Hematopoietic multipotent progenitor cell treated with erythropoietin and hydrocortisone succinate and interleukin-3 and kit ligand, for 8 days (in vitro differentiated cells): ENCODE data around the gene TYMP.

ENCODE experiments used
- DNase-seq: peaks from one replicate; pipeline ENCODE4 v3.0.0-alpha.2; 2015

TYMP gene, protein sequence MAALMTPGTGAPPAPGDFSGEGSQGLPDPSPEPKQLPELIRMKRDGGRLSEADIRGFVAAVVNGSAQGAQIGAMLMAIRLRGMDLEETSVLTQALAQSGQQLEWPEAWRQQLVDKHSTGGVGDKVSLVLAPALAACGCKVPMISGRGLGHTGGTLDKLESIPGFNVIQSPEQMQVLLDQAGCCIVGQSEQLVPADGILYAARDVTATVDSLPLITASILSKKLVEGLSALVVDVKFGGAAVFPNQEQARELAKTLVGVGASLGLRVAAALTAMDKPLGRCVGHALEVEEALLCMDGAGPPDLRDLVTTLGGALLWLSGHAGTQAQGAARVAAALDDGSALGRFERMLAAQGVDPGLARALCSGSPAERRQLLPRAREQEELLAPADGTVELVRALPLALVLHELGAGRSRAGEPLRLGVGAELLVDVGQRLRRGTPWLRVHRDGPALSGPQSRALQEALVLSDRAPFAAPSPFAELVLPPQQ

GRCh38 chr22:50529897-50530579 is at the start of gene TYMP:
TYMP (minus strand) TSS chr22:50530012; CDS start chr22:50529709, 303 bp downstream.
- DNase-seq: peak; percentile 81

DNA sequence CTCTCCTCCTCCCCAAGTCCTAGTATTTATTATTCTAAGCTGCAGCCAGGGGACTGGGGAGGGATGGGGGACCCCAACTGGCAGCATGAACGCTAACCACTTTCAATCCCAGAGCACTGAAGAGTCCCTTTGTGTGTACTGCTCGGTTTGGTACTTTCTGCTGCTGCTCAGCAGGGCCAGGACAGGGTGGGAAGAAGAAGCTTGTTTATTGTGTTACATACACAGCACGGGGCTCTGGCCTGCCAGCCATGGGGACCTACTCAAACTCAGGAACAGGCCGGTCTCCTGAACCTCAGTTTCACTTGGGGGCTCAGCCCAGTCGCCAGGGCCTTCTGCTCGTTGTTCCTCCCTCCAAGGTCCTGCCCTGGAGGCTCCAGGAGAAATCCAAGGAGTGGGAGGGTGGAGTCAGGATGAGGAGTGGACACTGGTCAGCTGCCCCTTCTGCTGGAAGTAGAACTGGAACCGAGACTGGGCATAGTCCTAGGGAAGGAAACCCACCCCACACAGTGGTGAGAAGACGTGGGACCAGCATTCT is 49.0 kb upstream of the TYMP start:
- DNase-seq: no peak

DNA sequence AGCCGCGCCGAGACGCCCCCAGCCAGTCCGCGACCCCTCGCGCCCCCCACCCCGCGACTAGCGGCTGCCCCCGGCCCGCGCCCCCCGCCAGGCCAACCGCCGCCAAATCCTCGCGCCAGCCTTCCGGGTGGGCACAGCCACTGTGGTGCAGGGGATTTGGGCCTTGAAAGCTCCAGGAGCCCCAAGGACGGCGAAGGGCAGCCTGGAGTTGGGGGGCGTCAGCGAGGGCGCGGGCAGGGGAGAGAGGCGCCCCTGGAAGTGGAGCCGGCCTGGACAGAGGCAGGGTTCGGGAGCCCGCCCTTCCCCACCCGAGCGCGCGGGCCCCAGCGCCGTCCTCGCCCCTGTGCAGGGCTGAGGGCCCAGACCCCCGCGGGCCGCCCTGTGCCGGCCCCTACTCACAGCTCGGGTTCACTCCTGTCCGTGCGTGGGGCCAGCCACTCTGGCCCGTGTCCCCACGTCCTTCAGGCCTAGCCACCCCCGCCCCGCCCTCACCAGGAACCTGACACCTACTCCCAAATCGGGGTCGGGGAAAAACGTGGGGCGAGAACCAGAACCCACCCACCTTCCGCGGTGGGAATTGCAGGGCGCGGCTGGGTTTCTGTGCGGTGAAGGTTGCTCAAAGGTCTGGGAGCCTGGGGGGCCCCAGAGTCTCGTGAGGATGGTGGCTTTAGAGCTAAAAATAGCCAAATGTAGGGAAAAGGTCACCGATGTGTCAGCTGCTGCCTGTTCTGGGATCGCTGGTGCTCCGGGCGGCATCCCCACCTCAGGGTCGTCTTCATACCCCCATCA is 48.4 kb upstream of the TYMP start, which contains the start of gene CPT1B:
CPT1B (minus strand) TSS at position 441 of the 789 bp plus-strand sequence. CDS start 512 bp downstream, outside the sequence.
- no peak for DNase-seq

DNA sequence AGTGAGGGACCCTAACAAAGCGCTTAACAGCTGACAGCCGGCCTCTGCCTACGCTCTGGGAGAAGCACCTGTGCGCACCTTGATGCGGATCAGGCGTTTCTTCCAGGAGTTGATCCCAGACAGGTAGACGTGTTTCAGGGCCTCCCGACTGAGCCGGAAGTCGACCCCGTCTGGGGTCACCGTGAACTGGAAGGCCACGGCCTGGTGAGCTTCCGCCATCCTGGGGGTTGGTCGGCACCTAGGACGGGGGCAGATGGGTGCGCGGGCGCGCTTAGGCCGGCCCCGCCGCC is 47.8 kb upstream of the TYMP start:
- no peak for DNase-seq

DNA sequence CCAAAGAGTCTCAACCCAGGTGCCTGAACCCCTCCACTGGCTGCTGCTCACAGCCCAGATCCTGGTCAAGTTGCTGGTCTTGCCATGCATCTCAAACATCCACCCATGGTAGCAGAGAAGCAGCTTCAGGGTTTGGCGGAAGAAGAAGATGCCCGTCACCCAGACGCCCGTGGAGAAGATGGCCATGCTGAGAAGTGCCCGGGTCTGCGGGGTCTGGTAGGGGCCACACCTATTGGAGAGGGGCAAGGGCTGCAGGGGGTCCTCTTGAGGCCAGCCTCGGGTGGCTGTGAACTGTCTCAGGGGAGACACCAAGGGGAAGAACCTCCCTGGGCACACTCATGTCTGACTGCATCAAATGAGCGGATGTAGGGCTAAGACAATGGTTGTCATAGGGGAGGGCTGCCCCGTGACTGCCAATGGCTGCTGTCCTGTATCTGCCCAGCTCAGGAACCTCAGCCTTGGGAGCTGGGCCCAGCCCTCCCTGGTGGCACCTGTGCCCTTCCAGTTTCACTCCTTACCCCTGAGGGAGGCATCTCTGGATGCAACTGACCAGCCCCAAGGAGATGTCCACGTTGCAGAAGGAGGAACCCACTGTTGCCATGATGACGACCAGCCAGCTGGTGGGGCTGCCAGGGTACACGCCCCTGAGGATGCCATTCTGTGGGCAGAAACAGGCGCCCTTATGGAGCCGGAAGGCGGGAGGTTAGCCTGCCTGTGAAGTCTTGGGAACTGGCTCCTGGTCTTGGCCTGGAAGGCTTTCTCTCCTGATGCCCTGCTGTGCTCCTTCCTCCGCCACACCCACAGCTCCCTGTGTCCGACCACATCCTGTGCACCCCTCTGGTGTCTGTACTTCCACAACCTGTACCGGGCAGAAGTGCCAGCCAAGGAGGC is 47.2 kb upstream of the TYMP start:
- DNase-seq: no peak

DNA sequence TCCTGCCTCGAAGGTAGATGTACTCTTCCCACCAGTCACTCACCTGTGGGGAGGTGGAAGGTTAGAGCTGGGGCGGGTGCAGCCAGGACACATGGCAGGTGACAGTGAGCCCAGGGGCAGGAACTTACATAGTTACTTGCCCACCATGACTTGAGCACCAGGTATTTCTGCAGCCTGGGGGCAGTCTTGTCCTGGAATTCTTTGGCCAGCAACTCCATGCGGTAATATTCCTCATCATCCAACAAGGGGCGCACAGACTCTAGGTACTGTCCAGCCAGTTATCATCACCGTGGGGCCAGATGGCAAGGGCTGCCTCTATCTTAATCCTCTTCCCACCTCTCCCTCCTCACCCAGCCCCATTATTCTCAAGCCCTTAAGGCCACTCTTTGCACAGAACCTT is 46.3 kb upstream of the TYMP start:
- DNase-seq: peak; percentile 51

DNA sequence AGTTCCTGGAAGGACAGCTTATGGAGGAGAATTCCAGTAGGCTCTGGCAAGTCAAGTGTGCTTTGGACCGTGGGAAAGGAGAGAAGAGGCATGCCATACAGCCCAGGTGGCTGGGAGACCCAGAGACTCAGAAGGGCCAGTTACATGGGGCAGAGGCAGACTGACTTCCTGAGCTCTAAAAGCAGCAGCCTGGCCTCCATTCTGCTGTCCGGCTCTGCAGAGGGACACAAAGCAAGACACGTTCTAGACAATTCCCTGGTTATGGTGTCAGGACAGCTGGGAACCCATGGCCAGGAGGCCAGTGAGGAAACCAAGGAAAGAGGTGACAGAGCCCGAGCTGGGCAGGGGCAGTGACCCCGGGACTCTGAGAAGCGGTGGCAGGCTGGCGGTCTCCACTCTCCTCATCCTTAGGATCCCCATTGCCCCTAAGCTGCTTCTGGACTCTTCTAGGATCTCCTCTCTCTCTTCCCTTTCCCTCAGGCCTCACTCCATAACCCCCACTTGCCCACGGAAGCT is 45.7 kb upstream of the TYMP start:
- no peak for DNase-seq

- DNase-seq: no peak
These were observed 44.6 kb upstream of the TYMP start for GRCh38 chr22:50574383-50574755.

- no peak for DNase-seq
These were observed 43.9 kb upstream of the TYMP start for GRCh38 chr22:50573491-50574382.

DNA sequence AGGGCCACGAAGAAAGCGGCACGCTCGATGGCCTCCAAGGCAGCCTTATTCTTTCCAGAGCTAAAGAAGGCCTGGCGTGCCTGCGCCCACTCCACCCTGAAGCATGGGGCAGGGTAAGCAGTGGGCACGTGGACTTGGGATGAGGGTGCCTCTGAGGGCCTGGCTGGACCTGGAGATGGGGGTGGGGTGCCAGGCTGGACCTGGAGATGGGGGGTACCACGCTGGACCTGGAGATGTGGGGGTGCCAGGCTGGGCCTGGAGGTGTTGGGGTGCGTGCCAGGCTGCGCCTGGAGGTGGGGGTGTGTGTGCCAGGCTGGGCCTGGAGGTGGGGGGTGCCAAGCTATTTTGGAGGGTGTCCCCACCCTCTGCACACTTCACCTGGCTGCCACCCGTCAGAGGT is 43.2 kb upstream of the TYMP start:
- DNase-seq: no peak

- no peak for DNase-seq
These were observed 41.7 kb upstream of the TYMP start for GRCh38 chr22:50571264-50572175.

DNA sequence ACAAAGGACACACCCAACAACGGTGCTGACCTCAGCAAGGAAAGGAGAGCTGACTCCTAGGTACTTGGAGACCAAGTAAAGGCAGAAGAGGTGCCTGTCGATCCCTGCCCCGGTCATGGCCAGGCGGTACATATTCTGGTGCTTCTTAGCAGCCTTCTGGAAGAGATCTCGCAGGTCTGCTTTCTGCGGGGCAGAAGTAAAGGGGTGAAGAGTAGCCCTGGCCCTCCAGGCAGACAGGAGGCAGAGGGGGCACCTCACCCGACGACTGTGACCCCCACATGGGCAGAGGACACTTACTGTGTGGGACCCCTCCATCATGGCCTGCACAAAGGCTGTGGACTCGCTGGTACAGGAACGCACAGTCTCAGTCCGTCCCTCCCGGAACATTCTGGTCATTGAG is 41.0 kb upstream of the TYMP start:
- DNase-seq: no peak

DNA sequence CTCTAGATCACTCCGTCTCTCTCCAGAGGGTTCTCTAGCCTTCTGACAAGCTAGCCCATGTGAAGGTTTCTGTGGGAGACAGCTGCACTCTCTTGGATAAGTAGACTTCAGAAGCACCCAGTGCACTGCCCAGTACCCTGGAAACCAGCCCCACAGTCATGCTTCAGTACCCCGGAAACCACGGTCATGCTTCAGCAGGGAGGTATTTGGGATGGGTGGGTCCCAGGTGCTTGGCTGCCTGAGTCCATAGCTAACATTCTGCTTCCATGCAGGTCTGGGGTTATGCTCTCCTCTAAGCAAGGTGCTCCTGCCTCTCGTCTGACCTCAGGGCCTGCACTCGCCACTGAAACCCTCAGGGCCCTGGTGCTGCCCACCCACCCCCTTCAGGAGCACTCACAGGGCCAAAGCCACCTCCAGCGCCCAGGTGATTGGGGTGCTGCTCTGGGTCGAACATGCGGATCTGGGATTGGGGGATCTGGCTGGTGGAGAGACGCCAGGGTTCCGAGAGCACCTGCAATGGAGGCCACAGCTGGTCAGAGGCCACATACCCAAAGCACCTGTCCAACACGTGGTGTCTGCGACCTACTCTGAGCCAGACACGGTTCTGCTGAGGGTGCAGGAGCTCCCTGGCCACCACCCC is 40.2 kb upstream of the TYMP start:
- no peak for DNase-seq

- no peak for DNase-seq
These were observed 39.2 kb upstream of the TYMP start for GRCh38 chr22:50569041-50569459.

DNA sequence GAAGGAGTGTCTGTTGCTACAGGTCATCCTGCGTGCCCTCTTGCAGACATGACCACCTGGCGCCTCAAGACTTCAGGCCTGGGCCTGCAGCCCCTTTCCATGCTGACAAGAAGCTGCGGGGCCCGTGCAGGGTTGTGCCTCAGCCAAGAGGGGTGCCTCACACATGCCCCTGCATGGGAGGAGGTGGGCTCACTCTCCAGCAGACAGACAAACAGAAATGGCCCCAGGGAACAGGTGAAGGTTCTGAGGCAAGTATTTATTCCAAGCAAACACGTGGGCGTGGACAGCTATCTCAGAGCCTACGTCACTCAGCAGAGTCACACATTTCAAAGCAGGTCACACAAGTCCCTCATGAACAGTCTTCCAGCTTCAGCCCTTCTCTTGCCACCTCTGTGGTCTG is 38.8 kb upstream of the TYMP start:
- DNase-seq: no peak

- no peak for DNase-seq
These were observed 38.0 kb upstream of the TYMP start for GRCh38 chr22:50567721-50568252.

DNA sequence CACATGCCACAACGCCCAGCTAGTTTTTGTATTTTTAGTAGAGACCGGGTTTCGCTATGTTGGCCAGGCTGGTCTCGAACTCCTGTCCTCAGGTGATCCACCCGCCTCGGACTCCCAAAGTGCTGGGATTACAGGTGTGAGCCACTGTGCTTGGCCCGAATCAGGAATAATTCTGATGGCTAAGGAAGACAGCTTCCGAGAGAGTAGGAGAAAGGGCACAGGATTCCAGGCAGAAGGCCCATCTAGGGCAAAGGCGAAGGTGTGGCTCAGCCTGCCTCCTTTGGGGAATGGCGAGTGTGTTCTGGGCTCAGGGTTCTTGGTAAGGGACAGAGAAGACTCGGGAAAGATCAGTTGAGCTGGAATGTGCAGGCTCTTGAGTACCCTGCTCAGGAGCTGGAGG is 34.5 kb upstream of the TYMP start:
- DNase-seq: no peak

DNA sequence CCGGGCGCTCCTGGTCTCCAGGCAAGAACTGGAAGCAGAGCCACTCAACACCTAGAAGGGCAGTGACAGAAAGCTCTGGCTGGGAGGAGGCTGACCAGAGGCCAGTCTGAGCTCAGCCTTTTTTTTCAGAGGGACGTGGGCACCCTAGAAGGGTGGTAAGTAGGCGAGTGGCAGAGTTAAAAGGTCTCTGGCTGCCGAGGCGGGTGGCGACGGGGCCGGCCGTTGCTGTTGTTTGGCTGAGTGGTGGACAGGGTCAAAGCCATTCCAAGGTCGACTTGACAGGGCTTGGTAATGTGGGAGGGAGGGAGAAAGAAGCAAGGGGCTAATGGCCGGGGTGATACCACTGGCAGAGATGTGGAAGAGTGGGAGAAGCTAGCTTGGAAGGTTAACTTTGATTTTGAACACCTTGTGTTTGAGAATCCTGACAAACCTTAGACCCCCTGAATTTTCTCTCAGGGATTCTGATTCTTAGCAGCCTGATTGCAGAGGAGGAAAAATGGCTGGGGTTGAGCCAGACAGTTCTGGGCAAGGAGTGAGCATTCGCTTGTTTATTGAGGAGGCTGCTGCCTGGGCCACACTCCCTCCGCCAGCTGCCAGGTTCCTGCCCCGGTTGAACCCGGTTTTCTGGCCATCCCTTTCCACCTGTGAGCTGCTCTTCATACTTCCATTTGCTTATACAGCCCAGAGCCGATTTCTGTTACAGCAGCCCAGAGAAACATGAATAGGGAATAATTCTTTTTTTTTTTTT is 33.8 kb upstream of the TYMP start:
- no peak for DNase-seq
